Erythroblast (primary cell): ENCODE results near the gene TPD52L1.

ENCODE experiments used
- GATA1 ChIP-seq: IDR thresholded peaks from 2 replicates; pipeline ENCODE4 v1.6.1; 2011; ENCODE audit warnings: low read depth, mild to moderate bottlenecking, control low read depth, low read length, moderate library complexity
- POLR2A ChIP-seq: IDR thresholded peaks from 2 replicates; pipeline ENCODE4 v1.6.1; 2011; ENCODE audit warnings: mild to moderate bottlenecking, low read length

DNA sequence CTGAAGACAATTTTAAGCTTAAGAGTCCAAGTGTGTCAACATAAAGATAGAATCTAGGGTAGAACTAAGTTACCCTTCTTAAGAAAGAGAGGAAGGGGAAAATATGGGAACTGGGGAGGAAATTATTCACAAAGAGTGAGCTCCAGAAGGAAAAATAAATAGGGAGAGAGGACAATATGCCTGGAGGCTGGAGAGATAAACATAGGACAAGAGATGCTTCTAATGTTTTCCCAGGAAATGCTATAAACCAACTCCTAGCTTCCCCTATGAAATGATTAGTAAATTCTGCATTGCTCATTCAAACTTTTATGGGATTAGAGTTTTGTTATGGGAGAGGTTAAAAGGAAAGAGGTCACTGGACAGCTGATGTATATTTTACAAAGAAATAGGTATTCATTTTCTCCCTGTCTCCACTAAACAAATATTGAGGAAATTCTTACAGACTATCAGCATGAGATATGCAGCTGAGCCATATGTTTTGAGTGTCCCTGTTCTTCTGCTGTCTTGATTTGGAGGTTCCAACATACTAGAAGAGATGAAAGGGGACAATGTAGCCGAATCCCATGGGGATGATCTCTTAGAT lies 22.0 kb downstream of the TPD52L1 start:
- TF ChIP-seq POLR2A (no peak), GATA1 (no peak)
